ENCODE results near the gene NRG3.

The NRG3 gene

GRCh38 chr10:82310839-82311238 lies 435.8 kb downstream of the NRG3 start:
- TF ChIP-seq, protein P1, sequence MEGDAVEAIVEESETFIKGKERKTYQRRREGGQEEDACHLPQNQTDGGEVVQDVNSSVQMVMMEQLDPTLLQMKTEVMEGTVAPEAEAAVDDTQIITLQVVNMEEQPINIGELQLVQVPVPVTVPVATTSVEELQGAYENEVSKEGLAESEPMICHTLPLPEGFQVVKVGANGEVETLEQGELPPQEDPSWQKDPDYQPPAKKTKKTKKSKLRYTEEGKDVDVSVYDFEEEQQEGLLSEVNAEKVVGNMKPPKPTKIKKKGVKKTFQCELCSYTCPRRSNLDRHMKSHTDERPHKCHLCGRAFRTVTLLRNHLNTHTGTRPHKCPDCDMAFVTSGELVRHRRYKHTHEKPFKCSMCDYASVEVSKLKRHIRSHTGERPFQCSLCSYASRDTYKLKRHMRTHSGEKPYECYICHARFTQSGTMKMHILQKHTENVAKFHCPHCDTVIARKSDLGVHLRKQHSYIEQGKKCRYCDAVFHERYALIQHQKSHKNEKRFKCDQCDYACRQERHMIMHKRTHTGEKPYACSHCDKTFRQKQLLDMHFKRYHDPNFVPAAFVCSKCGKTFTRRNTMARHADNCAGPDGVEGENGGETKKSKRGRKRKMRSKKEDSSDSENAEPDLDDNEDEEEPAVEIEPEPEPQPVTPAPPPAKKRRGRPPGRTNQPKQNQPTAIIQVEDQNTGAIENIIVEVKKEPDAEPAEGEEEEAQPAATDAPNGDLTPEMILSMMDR (IDR thresholded peaks at IDR 0.05; ENCODE audit: unreplicated experiment in 3 of 3) = no peak
- Mint-ChIP-seq H3K4me1 (no peaks in the 10 kb centered on the region), H3K36me3 (ENCODE audit: low read depth) (no peaks in the 10 kb centered on the region), H3K27me3 (ENCODE audit: low read depth) (no peaks in the 10 kb centered on the region), H3K27ac (no peak overlapping the region), H3K4me3 (no peak overlapping the region), H3K9me3 (no peaks in the 10 kb centered on the region)

DNA sequence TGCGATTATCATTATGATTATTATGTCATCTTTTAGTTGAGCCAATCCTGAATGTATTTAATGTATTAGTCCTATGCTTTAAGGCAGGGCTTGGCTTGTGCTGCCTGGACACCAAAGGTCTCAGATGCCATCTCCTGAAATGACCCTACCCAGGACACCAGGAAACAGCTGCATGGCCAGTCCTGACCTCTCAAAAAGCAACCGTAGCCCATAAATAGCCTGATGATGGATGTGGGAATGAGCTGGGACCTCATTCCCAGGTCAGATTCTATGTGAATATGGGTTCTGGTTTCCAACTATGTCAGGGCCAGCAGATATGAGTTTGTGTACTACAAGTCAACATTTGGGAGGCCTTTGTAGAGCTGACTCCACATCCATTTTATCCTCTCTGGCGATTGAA lies 438.4 kb downstream of the NRG3 start:
- Mint-ChIP-seq H3K4me1 (peaks cover 4% of the 10 kb centered on the region), H3K9me3 (no peaks in the 10 kb centered on the region), H3K36me3 (ENCODE audit: low read depth) (no peaks in the 10 kb centered on the region), H3K4me3 (no peak overlapping the region), H3K27me3 (ENCODE audit: low read depth) (no peaks in the 10 kb centered on the region), H3K27ac (no peak overlapping the region)
- TF ChIP-seq, protein P1 (IDR thresholded peaks at IDR 0.05; ENCODE audit: unreplicated experiment in 3 of 3) = no peak

GRCh38 chr10:82318534-82318933 lies 443.5 kb downstream of the NRG3 start:
- Mint-ChIP-seq H3K27ac (no peak overlapping the region), H3K4me3 (no peak overlapping the region), H3K9me3 (no peaks in the 10 kb centered on the region), H3K4me1 (peaks cover 18% of the 10 kb centered on the region), H3K36me3 (ENCODE audit: low read depth) (no peaks in the 10 kb centered on the region), H3K27me3 (ENCODE audit: low read depth) (peaks cover 6% of the 10 kb centered on the region)
- TF ChIP-seq, protein P1 (IDR thresholded peaks at IDR 0.05; ENCODE audit: unreplicated experiment in 3 of 3) = no peak

DNA sequence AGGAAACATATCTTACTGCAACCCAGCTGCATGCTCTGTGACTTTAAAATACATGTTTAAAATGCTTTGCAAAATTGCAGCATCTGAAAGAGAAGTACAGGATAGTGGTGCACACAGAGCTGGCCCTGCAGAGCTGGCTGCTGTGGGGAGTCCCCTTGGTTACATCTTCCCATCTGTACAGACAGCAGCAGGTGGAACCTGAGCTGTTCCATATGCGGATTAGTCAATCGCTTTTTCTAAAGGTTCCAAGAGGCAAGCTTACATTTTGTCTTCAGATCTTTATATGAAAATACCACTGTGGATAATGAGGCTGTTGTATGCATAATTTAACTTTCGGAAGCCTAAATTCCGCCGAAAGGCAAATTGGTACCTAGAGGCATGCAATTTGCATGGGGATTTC lies 444.1 kb downstream of the NRG3 start:
- Mint-ChIP-seq H3K27me3 (ENCODE audit: low read depth) (peaks cover 6% of the 10 kb centered on the region), H3K36me3 (ENCODE audit: low read depth) (no peaks in the 10 kb centered on the region), H3K4me3 (no peak overlapping the region), H3K4me1 (peaks cover 18% of the 10 kb centered on the region), H3K9me3 (no peaks in the 10 kb centered on the region), H3K27ac (peak overlapping the region in 2 of 3 experiments; percentile 50 to 66)
- TF ChIP-seq, protein P1 (IDR thresholded peaks at IDR 0.05; ENCODE audit: unreplicated experiment in 3 of 3) = no peak

DNA sequence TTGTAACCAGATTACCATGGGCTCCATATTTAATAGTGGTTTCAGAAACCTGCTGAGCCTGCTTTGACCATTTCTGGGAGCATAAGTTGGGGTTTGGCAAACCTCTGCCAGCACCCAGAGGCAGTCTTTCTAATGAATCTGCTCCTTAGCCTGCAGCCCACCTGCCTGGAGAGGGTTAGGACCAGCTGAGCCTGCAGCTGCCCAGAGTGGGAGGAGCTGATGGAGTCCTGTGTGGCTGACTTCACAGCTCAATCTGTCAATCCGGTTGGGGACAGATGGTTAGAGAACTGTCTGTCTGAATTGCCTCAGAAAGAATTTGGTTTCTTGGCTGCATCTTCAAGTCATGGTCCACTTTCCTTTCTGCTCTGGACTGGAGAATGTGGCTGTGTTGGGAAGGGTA lies 444.6 kb downstream of the NRG3 start:
- H3K9me3 Mint-ChIP-seq = no peaks in the 10 kb centered on the region
- peak overlapping the region in 2 of 3 experiments; percentile 50 to 66 for H3K27ac Mint-ChIP-seq
- H3K4me3 Mint-ChIP-seq = no peak overlapping the region
- H3K4me1 Mint-ChIP-seq = peaks cover 18% of the 10 kb centered on the region
- H3K27me3 Mint-ChIP-seq (ENCODE audit: low read depth) = peaks cover 6% of the 10 kb centered on the region
- TF ChIP-seq, protein P1 (IDR thresholded peaks at IDR 0.05; ENCODE audit: unreplicated experiment in 3 of 3) = no peak
- H3K36me3 Mint-ChIP-seq (ENCODE audit: low read depth) = no peaks in the 10 kb centered on the region

GRCh38 chr10:82321724-82322123 lies 446.7 kb downstream of the NRG3 start:
- no peak overlapping the region for H3K4me3 Mint-ChIP-seq
- peaks cover 3% of the 10 kb centered on the region for H3K9me3 Mint-ChIP-seq
- peaks cover 18% of the 10 kb centered on the region for H3K4me1 Mint-ChIP-seq
- peaks cover 6% of the 10 kb centered on the region for H3K27me3 Mint-ChIP-seq (ENCODE audit: low read depth)
- TF ChIP-seq, protein P1 (IDR thresholded peaks at IDR 0.05; ENCODE audit: unreplicated experiment in 3 of 3) = no peak
- H3K27ac Mint-ChIP-seq = no peak overlapping the region
- no peaks in the 10 kb centered on the region for H3K36me3 Mint-ChIP-seq (ENCODE audit: low read depth)
